ENCODE measurements around the gene GGA2.
A peak's percentile ranks its signal among the peaks of the same experiment; 100 is the strongest.
"Not testable (repeated sequence)": the region's sequence is repeated elsewhere in the genome, so short reads cannot be mapped to it uniquely, and the experiment has no call there.

The GGA2 gene

GRCh38 chr16:23495671-23496070, 14.6 kb downstream of the GGA2 start:
- DNase-seq (ENCODE audit: low spot score in 2 of 2) (no peak), ATAC-seq (replicated peaks; ENCODE audit: extremely low read depth, poor library complexity, severe bottlenecking) (no peak)
- Mint-ChIP-seq H3K27ac (ENCODE audit: low read depth) (no peak overlapping the region), H3K9me3 (no peaks in the 10 kb centered on the region), H3K36me3 (ENCODE audit: insufficient read depth) (peaks cover 48% of the 10 kb centered on the region), H3K27me3 (no peaks in the 10 kb centered on the region), H3K4me3 (no peak overlapping the region), H3K4me1 (peaks cover 30% of the 10 kb centered on the region)

GRCh38 chr16:23494188-23494587, 16.1 kb downstream of the GGA2 start:
- peak overlapping the region; percentile 69 for H3K27ac Mint-ChIP-seq (ENCODE audit: low read depth)
- no peak overlapping the region for H3K4me3 Mint-ChIP-seq
- H3K27me3 Mint-ChIP-seq: no peaks in the 10 kb centered on the region
- no peak for DNase-seq (ENCODE audit: low spot score in 2 of 2)
- peaks cover 60% of the 10 kb centered on the region for H3K36me3 Mint-ChIP-seq (ENCODE audit: insufficient read depth)
- ATAC-seq (replicated peaks; ENCODE audit: extremely low read depth, poor library complexity, severe bottlenecking): no peak
- H3K4me1 Mint-ChIP-seq: peaks cover 21% of the 10 kb centered on the region
- H3K9me3 Mint-ChIP-seq: no peaks in the 10 kb centered on the region

- DNase-seq (ENCODE audit: low spot score in 2 of 2) (no peak), ATAC-seq (replicated peaks; ENCODE audit: extremely low read depth, poor library complexity, severe bottlenecking) (no peak)
- H3K4me3 Mint-ChIP-seq: no peak overlapping the region
- no peaks in the 10 kb centered on the region for H3K27me3 Mint-ChIP-seq
- H3K9me3 Mint-ChIP-seq: no peaks in the 10 kb centered on the region
- peaks cover 5% of the 10 kb centered on the region for H3K4me1 Mint-ChIP-seq
- peaks cover 68% of the 10 kb centered on the region for H3K36me3 Mint-ChIP-seq (ENCODE audit: insufficient read depth)
- H3K27ac Mint-ChIP-seq (ENCODE audit: low read depth): peak overlapping the region; percentile 39
Observed at GRCh38 chr16:23491490-23492391, 18.6 kb downstream of the GGA2 start.

GRCh38 chr16:23486480-23486879, 23.8 kb downstream of the GGA2 start:
- H3K27me3 Mint-ChIP-seq: no peaks in the 10 kb centered on the region
- no peaks in the 10 kb centered on the region for H3K9me3 Mint-ChIP-seq
- H3K4me1 Mint-ChIP-seq: peaks cover 35% of the 10 kb centered on the region
- peaks cover 84% of the 10 kb centered on the region for H3K36me3 Mint-ChIP-seq (ENCODE audit: insufficient read depth)
- no peak for DNase-seq (ENCODE audit: low spot score in 2 of 2)
- peak overlapping the region; percentile 32 for H3K27ac Mint-ChIP-seq (ENCODE audit: low read depth)
- no peak for ATAC-seq (replicated peaks; ENCODE audit: extremely low read depth, poor library complexity, severe bottlenecking)
- H3K4me3 Mint-ChIP-seq: no peak overlapping the region

- Mint-ChIP-seq H3K9me3 (no peaks in the 10 kb centered on the region), H3K36me3 (ENCODE audit: insufficient read depth) (peaks cover 80% of the 10 kb centered on the region), H3K27me3 (no peaks in the 10 kb centered on the region), H3K4me3 (no peak overlapping the region), H3K27ac (ENCODE audit: low read depth) (peak overlapping the region; percentile 32), H3K4me1 (peaks cover 34% of the 10 kb centered on the region)
- DNase-seq (ENCODE audit: low spot score in 2 of 2) (no peak), ATAC-seq (replicated peaks; ENCODE audit: extremely low read depth, poor library complexity, severe bottlenecking) (no peak)
Observed at GRCh38 chr16:23485841-23486240, 24.5 kb downstream of the GGA2 start.

GRCh38 chr16:23485257-23485614, 25.1 kb downstream of the GGA2 start:
- ATAC-seq (replicated peaks; ENCODE audit: extremely low read depth, poor library complexity, severe bottlenecking): no peak
- Mint-ChIP-seq H3K27me3 (no peaks in the 10 kb centered on the region), H3K36me3 (ENCODE audit: insufficient read depth) (peaks cover 80% of the 10 kb centered on the region), H3K4me1 (peaks cover 31% of the 10 kb centered on the region), H3K9me3 (no peaks in the 10 kb centered on the region), H3K4me3 (no peak overlapping the region), H3K27ac (ENCODE audit: low read depth) (peak overlapping the region; percentile 32)
- DNase-seq (ENCODE audit: low spot score in 2 of 2): no peak

GRCh38 chr16:23484510-23485256, 25.6 kb downstream of the GGA2 start:
- DNase-seq (ENCODE audit: low spot score in 2 of 2): no peak
- Mint-ChIP-seq H3K9me3 (no peaks in the 10 kb centered on the region), H3K27ac (ENCODE audit: low read depth) (peak overlapping the region; percentile 99)

GRCh38 chr16:23483492-23483891, 26.8 kb downstream of the GGA2 start:
- peak overlapping the region; percentile 70 for H3K4me3 Mint-ChIP-seq
- peaks cover 37% of the 10 kb centered on the region for H3K4me1 Mint-ChIP-seq
- DNase-seq (ENCODE audit: low spot score in 2 of 2) (peak in 1 of 2 donors; percentile 71), ATAC-seq (replicated peaks; ENCODE audit: extremely low read depth, poor library complexity, severe bottlenecking) (peak; percentile 70)
- peak overlapping the region; percentile 99 for H3K27ac Mint-ChIP-seq (ENCODE audit: low read depth)
- peaks cover 82% of the 10 kb centered on the region for H3K36me3 Mint-ChIP-seq (ENCODE audit: insufficient read depth)
- not testable (repeated sequence) for H3K27me3 Mint-ChIP-seq, H3K9me3 Mint-ChIP-seq

More at GRCh38 chr16:23484510-23485256, 25.6 kb downstream of the GGA2 start:
- ATAC-seq (replicated peaks; ENCODE audit: extremely low read depth, poor library complexity, severe bottlenecking): no peak
- peaks cover 79% of the 10 kb centered on the region for H3K36me3 Mint-ChIP-seq (ENCODE audit: insufficient read depth)
- no peaks in the 10 kb centered on the region for H3K27me3 Mint-ChIP-seq
- no peak overlapping the region for H3K4me3 Mint-ChIP-seq
- peaks cover 31% of the 10 kb centered on the region for H3K4me1 Mint-ChIP-seq

- H3K4me3 Mint-ChIP-seq: peak overlapping the region; percentile 70
- peak overlapping the region; percentile 99 for H3K27ac Mint-ChIP-seq (ENCODE audit: low read depth)
- H3K36me3 Mint-ChIP-seq (ENCODE audit: insufficient read depth): peaks cover 81% of the 10 kb centered on the region
- H3K9me3 Mint-ChIP-seq: no peaks in the 10 kb centered on the region
- ATAC-seq (replicated peaks; ENCODE audit: extremely low read depth, poor library complexity, severe bottlenecking) (peak; percentile 94), DNase-seq (ENCODE audit: low spot score in 2 of 2) (peak; percentile 50 to 92)
- H3K4me1 Mint-ChIP-seq: peaks cover 37% of the 10 kb centered on the region
- no peaks in the 10 kb centered on the region for H3K27me3 Mint-ChIP-seq
Observed at GRCh38 chr16:23482778-23483177, 27.5 kb downstream of the GGA2 start.

- Mint-ChIP-seq H3K9me3 (no peaks in the 10 kb centered on the region), H3K4me3 (no peak overlapping the region), H3K27ac (ENCODE audit: low read depth) (peak overlapping the region; percentile 93), H3K4me1 (peaks cover 30% of the 10 kb centered on the region), H3K36me3 (ENCODE audit: insufficient read depth) (peaks cover 84% of the 10 kb centered on the region), H3K27me3 (no peaks in the 10 kb centered on the region)
- DNase-seq (ENCODE audit: low spot score in 2 of 2): no peak
- no peak for ATAC-seq (replicated peaks; ENCODE audit: extremely low read depth, poor library complexity, severe bottlenecking)
Observed at GRCh38 chr16:23480257-23480656, 30.0 kb downstream of the GGA2 start.

- H3K36me3 Mint-ChIP-seq (ENCODE audit: insufficient read depth): peaks cover 86% of the 10 kb centered on the region
- H3K27ac Mint-ChIP-seq (ENCODE audit: low read depth): peak overlapping the region; percentile 93
Observed at GRCh38 chr16:23479138-23479537, 31.2 kb downstream of the GGA2 start.

GRCh38 chr16:23478566-23478965, 31.7 kb downstream of the GGA2 start:
- H3K27ac Mint-ChIP-seq (ENCODE audit: low read depth): peak overlapping the region; percentile 93
- no peaks in the 10 kb centered on the region for H3K9me3 Mint-ChIP-seq
- H3K27me3 Mint-ChIP-seq: no peaks in the 10 kb centered on the region
- DNase-seq (ENCODE audit: low spot score in 2 of 2) (no peak), ATAC-seq (replicated peaks; ENCODE audit: extremely low read depth, poor library complexity, severe bottlenecking) (no peak)
- peaks cover 87% of the 10 kb centered on the region for H3K36me3 Mint-ChIP-seq (ENCODE audit: insufficient read depth)
- H3K4me3 Mint-ChIP-seq: no peak overlapping the region
- peaks cover 18% of the 10 kb centered on the region for H3K4me1 Mint-ChIP-seq

More at GRCh38 chr16:23479138-23479537, 31.2 kb downstream of the GGA2 start:
- H3K4me1 Mint-ChIP-seq: peaks cover 19% of the 10 kb centered on the region
- H3K27me3 Mint-ChIP-seq: no peaks in the 10 kb centered on the region
- no peaks in the 10 kb centered on the region for H3K9me3 Mint-ChIP-seq
- ATAC-seq (replicated peaks; ENCODE audit: extremely low read depth, poor library complexity, severe bottlenecking) (no peak), DNase-seq (ENCODE audit: low spot score in 2 of 2) (no peak)
- H3K4me3 Mint-ChIP-seq: peak overlapping the region; percentile 42

GRCh38 chr16:23476289-23476688, 34.0 kb downstream of the GGA2 start:
- Mint-ChIP-seq H3K9me3 (no peaks in the 10 kb centered on the region), H3K4me1 (peaks cover 5% of the 10 kb centered on the region), H3K27ac (ENCODE audit: low read depth) (no peak overlapping the region), H3K36me3 (ENCODE audit: insufficient read depth) (peaks cover 79% of the 10 kb centered on the region), H3K27me3 (no peaks in the 10 kb centered on the region), H3K4me3 (no peak overlapping the region)
- ATAC-seq (replicated peaks; ENCODE audit: extremely low read depth, poor library complexity, severe bottlenecking): no peak
- DNase-seq (ENCODE audit: low spot score in 2 of 2): no peak

All from central memory CD8-positive, alpha-beta T cell (primary cell).